GM10248 (cell line): ENCODE results near the gene IL1RAPL2.

Experiments
- CTCF ChIA-PET: fragments of 300-600 bp; sonication (Branson Sonifier 250); formaldehyde crosslinking; extraction: SDS; loops from one replicate; lab custom pipeline; 2021; ENCODE audit warnings: antibody characterized with exemption; lab: Yijun Ruan, JAX
- POLR2A ChIA-PET: fragments of 350-650 bp; sonication (Branson Sonifier 250); formaldehyde crosslinking; extraction: SDS; loops from one replicate; lab custom pipeline; 2020; ENCODE audit warnings: antibody characterized with exemption; lab: Yijun Ruan, JAX
- DNase-seq: peaks from one replicate; pipeline ENCODE4 v3.0.0; 2012; ENCODE audit errors: extremely low spot score
- CTCF ChIP-seq: IDR thresholded peaks from 2 replicates; pipeline ENCODE4 v1.5.1; 2012; ENCODE audit warnings: mild to moderate bottlenecking, low read depth; ENCODE audit errors: extremely low read depth, missing control alignments, control extremely low read depth

The IL1RAPL2 gene

GRCh38 chrX:105464618-105465017 is 898.6 kb downstream of the IL1RAPL2 start:
- POLR2A ChIA-PET, result no interaction called here
- TF ChIP-seq CTCF, result no peak
- no peak for DNase-seq
- CTCF ChIA-PET, result no interaction called here

- CTCF ChIA-PET, result no interaction called here
- DNase-seq, result no peak
- no peak for TF ChIP-seq CTCF
- POLR2A ChIA-PET, result no interaction called here
Measured at GRCh38 chrX:105468741-105469140, 902.7 kb downstream of the IL1RAPL2 start.

GRCh38 chrX:105471597-105471996 is 905.6 kb downstream of the IL1RAPL2 start:
- DNase-seq, result no peak
- no peak for TF ChIP-seq CTCF
- ChIA-PET POLR2A (no interaction called here), CTCF (interaction anchor here (1.0 kb wide), 1 partner anchor 25 kb away, joined by 3 read pairs; no protein-coding TSS in a partner anchor)

GRCh38 chrX:105475801-105476200 is 909.8 kb downstream of the IL1RAPL2 start:
- ChIA-PET POLR2A (no interaction called here), CTCF (no interaction called here)
- DNase-seq, result no peak
- TF ChIP-seq CTCF, result no peak

- DNase-seq, result no peak
Measured at GRCh38 chrX:105477351-105477750, 911.4 kb downstream of the IL1RAPL2 start.

GRCh38 chrX:105480646-105481310 is 914.8 kb downstream of the IL1RAPL2 start:
- ChIA-PET POLR2A (no interaction called here), CTCF (no interaction called here)
- no peak for TF ChIP-seq CTCF
- no peak for DNase-seq

More at GRCh38 chrX:105477351-105477750, 911.4 kb downstream of the IL1RAPL2 start:
- ChIA-PET POLR2A (no interaction called here), CTCF (no interaction called here)
- TF ChIP-seq CTCF, result no peak
